ENCODE data around the gene STAB2.

DNA sequence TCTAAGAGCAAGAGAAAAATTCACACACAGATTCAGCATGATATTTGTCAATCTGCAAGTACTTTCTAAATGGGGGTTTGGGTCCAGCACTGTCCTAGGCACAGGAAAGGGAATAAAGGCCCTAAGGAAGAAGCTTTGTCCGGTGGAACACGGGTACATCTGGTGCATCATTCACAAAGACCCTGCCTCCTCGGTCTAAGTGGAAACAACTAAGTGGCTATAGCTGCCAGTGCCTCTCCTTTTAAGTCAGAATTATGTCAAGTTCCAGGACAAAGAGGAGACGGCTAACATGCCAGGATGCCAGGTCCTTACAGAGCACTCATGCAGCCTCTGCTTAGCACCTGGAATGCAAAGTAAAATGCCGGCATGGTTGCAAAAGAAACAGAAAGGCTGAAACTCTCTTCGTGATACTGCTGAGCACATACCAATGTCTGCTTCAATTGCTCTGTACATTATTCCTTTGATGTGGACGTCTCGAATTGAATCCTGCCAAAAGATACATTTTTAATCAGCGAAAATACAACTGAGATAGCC is 206.5 kb downstream of the STAB2 start:
- TF ChIP-seq, protein P1, sequence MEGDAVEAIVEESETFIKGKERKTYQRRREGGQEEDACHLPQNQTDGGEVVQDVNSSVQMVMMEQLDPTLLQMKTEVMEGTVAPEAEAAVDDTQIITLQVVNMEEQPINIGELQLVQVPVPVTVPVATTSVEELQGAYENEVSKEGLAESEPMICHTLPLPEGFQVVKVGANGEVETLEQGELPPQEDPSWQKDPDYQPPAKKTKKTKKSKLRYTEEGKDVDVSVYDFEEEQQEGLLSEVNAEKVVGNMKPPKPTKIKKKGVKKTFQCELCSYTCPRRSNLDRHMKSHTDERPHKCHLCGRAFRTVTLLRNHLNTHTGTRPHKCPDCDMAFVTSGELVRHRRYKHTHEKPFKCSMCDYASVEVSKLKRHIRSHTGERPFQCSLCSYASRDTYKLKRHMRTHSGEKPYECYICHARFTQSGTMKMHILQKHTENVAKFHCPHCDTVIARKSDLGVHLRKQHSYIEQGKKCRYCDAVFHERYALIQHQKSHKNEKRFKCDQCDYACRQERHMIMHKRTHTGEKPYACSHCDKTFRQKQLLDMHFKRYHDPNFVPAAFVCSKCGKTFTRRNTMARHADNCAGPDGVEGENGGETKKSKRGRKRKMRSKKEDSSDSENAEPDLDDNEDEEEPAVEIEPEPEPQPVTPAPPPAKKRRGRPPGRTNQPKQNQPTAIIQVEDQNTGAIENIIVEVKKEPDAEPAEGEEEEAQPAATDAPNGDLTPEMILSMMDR (IDR thresholded peaks at IDR 0.05; ENCODE audit: low read depth, low read length): no peak
- TF ChIP-seq EZH2phosphoT487 (IDR thresholded peaks at IDR 0.05; ENCODE audit: low read depth): no peak
